ENCODE measurements around the gene RPL39. TPM values are rescaled to one million over a fixed set of nuclear protein-coding genes. Genes with fewer than 3 reads are reported as not detected.
"Not testable (repeated sequence)": the region's sequence is repeated elsewhere in the genome, so short reads cannot be mapped to it uniquely, and the experiment has no call there.

Gene RPL39
- total and polyA plus RNA-seq, 4 donors: 1,166 to 9,358 (median 2,821) TPM

DNA sequence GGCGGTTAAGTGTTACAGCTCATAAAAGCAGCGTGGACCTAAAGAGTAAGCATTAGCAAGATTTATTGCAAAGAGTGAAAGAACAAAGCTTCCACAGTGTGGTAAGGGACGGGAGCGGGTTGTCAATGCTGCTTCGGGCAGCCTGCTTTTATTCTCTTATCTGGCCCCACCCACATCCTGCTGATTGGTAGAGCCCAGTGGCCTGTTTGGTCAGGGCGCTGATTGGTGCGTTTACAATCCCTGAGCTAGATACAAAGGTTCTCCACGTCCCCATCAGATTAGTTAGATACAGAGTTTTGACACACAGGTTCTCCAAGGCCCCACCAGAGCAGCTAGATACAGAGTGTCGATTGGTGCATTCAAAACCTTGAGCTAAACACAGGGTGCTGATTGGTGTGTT lies 41.3 kb downstream of the RPL39 start:
- H3K4me3 ChIP-seq (ENCODE audit: low read length in 2 of 2); H3K27me3 ChIP-seq (ENCODE audit: control insufficient read depth in 1 of 2, insufficient read depth in 2 of 2, low read length in 1 of 2); H3K36me3 ChIP-seq (ENCODE audit: control insufficient read depth in 1 of 2, insufficient read depth in 2 of 2, low read length in 1 of 2); ATAC-seq (ENCODE audit: low FRiP score); H3K4me1 ChIP-seq (ENCODE audit: control insufficient read depth in 1 of 2, insufficient read depth in 2 of 2, low read length in 2 of 2); DNase-seq; H3K9me3 ChIP-seq (ENCODE audit: control insufficient read depth, low read length); H3K27ac ChIP-seq (ENCODE audit: low read depth in 1 of 2, low read length in 2 of 2); intact Hi-C loops (cut with DNase I): not testable (repeated sequence)
- WGBS, 2 donors: 71 to 76% methylated on average over 9 of the region's 9 CpGs

DNA sequence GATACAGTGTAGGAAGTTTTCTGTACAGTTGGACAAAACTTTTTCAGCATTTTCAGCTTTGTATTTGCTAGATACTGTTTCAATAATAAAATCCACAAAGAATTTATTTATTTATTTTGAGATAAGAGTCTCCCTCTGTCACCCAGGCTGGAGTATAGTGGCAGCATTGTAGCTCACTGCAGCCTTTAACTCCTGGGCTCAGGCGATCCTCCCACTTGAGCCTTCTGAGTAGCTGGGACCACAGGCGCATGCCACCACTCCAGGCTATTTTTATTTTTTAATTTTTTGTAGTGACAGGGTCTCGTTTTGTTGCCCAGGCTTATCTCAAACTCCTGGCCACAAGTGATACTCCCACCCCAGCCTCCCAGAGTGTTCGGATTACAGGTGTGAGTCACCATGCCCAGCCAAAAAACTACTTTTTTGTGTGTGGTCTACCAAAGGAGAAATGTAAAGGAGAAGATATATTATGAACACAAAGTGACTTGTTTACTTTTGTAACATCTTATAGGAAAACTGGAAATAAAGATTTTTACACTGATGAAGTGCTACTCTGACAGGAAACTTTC lies 46.1 kb downstream of the RPL39 start:
- 58 to 64% methylated on average over 4 of the region's 4 CpGs for WGBS, 2 donors
- DNase-seq: no peak
- no peak for ATAC-seq (ENCODE audit: low FRiP score)

DNA sequence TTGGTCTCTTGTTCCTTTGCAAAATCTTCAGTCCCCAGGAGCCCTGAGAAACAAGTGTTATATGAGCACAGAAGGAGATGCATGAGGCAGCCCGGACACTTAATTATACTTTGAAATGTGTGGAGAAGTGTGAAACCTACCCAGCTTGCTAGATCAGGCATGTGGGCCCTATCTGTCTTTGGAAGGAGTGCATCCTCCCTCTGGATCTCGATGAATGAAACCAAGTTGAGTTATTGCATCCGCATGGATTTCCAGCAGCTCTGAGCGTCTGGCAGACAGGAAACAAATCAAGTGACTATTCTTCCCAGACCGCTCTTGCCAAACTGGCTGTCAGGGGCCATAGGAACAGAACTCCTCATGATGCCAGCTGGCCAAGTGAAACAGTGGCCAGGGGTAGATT lies 52.7 kb downstream of the RPL39 start:
- Histone ChIP-seq H3K9me3 (ENCODE audit: control insufficient read depth, low read length) (no peaks in the 10 kb centered on the region), H3K27ac (ENCODE audit: low read depth in 1 of 2, low read length in 2 of 2) (no peak overlapping the region), H3K36me3 (ENCODE audit: control insufficient read depth in 1 of 2, insufficient read depth in 2 of 2, low read length in 1 of 2) (no peaks in the 10 kb centered on the region), H3K4me1 (ENCODE audit: control insufficient read depth in 1 of 2, insufficient read depth in 2 of 2, low read length in 2 of 2) (no peaks in the 10 kb centered on the region), H3K4me3 (ENCODE audit: low read length in 2 of 2) (no peak overlapping the region), H3K27me3 (ENCODE audit: control insufficient read depth in 1 of 2, insufficient read depth in 2 of 2, low read length in 1 of 2) (no peaks in the 10 kb centered on the region)
- 66 to 67% methylated on average over 5 of the region's 5 CpGs for WGBS, 2 donors
- intact Hi-C loops (cut with DNase I): no loop called here
- ATAC-seq (ENCODE audit: low FRiP score) (no peak), DNase-seq (no peak)

More for the DNA sequence above, 46.1 kb downstream of the RPL39 start:
- no peaks in the 10 kb centered on the region for H3K4me1 ChIP-seq (ENCODE audit: control insufficient read depth in 1 of 2, insufficient read depth in 2 of 2, low read length in 2 of 2)
- H3K27ac ChIP-seq (ENCODE audit: low read depth in 1 of 2, low read length in 2 of 2): no peak overlapping the region
- H3K27me3 ChIP-seq (ENCODE audit: control insufficient read depth in 1 of 2, insufficient read depth in 2 of 2, low read length in 1 of 2): no peaks in the 10 kb centered on the region
- H3K36me3 ChIP-seq (ENCODE audit: control insufficient read depth in 1 of 2, insufficient read depth in 2 of 2, low read length in 1 of 2): no peaks in the 10 kb centered on the region
- H3K4me3 ChIP-seq (ENCODE audit: low read length in 2 of 2): no peak overlapping the region
- H3K9me3 ChIP-seq (ENCODE audit: control insufficient read depth, low read length): no peaks in the 10 kb centered on the region
- intact Hi-C loops (cut with DNase I): no loop called here

Other genes starting within 250 kb of the RPL39 start
- gene STEEP1, start 226.2 kb downstream of the RPL39 start, total RNA-seq: 10 to 100 TPM; 16.7 to 18.4 TPM
- gene STEEP1, start 226.2 kb downstream of the RPL39 start, polyA plus RNA-seq: 10 to 100 TPM; 18.1 to 25.9 TPM
- gene UBE2A, start 217.1 kb downstream of the RPL39 start, total RNA-seq: 10 to 100 TPM; 45.4 to 51.1 TPM
- 10 to 100 TPM; 48.3 to 56.7 TPM for gene UBE2A, start 217.1 kb downstream of the RPL39 start, polyA plus RNA-seq
- gene NKRF, start 185.2 kb downstream of the RPL39 start, total RNA-seq: 1 to 10 TPM; 8.4 to 8.9 TPM
- gene NKRF, start 185.2 kb downstream of the RPL39 start, polyA plus RNA-seq: 1 to 10 TPM; 1.5 to 5.3 TPM
- gene SEPTIN6, start 98.5 kb downstream of the RPL39 start, total RNA-seq: 10 to 100 TPM; 19.0 to 23.7 TPM
- 1 to 10 TPM; 4.5 to 6.4 TPM for gene SEPTIN6, start 98.5 kb downstream of the RPL39 start, polyA plus RNA-seq
- 1 to 10 TPM in 1 of 2 donors, under 1 TPM in 1; 0.45 to 1.3 TPM for gene SOWAHD, start 33.0 kb downstream of the RPL39 start, total RNA-seq
- under 1 TPM in 1 of 2 donors, not detected in 1; 0.15 TPM for gene SOWAHD, start 33.0 kb downstream of the RPL39 start, polyA plus RNA-seq
- gene UPF3B, start 61.3 kb upstream of the RPL39 start, total RNA-seq: 1 to 10 TPM; 6.7 to 9.5 TPM
- gene UPF3B, start 61.3 kb upstream of the RPL39 start, polyA plus RNA-seq: 10 to 100 TPM; 14.4 to 20.7 TPM
- 10 to 100 TPM in 1 of 2 donors, 1 to 10 TPM in 1; 9.6 to 10.1 TPM for gene RNF113A, start 80.1 kb upstream of the RPL39 start, total RNA-seq
- gene RNF113A, start 80.1 kb upstream of the RPL39 start, polyA plus RNA-seq: 10 to 100 TPM in 1 of 2 donors, 1 to 10 TPM in 1; 9.4 to 16.1 TPM
- gene NDUFA1, start 80.2 kb upstream of the RPL39 start, total RNA-seq: 10 to 100 TPM; 53.8 to 64.4 TPM
- 100 to 1,000 TPM; 119 to 187 TPM for gene NDUFA1, start 80.2 kb upstream of the RPL39 start, polyA plus RNA-seq
- gene AKAP14, start 104.3 kb upstream of the RPL39 start, total RNA-seq: not detected
- not detected for gene AKAP14, start 104.3 kb upstream of the RPL39 start, polyA plus RNA-seq
- gene NKAP, start 152.1 kb upstream of the RPL39 start, total RNA-seq: 1 to 10 TPM; 7.0 to 8.0 TPM
- 1 to 10 TPM; 2.9 to 7.5 TPM for gene NKAP, start 152.1 kb upstream of the RPL39 start, polyA plus RNA-seq

Measured in aorta (tissue), 5 donors.